Ovary (tissue), 9 donors: Measurements from ENCODE around the gene USP20. TPM values are rescaled to one million over a fixed set of nuclear protein-coding genes. Genes with fewer than 3 reads are reported as not detected.

Experiments used
- DNase-seq, 5 donors: peaks; one replicate each; pipeline ENCODE4 v3.0.0-alpha.2; 2019 to 2020
- H3K27ac ChIP-seq, 2 donors: fragments of 200-600 bp; one replicate each; pipeline versions ENCODE4 v1.5.1 to v1.8.0; 2019 to 2022
- H3K27me3 ChIP-seq: fragments of 200-600 bp; one replicate; pipeline ENCODE4 v1.8.0; 2022
- H3K36me3 ChIP-seq: fragments of 200-600 bp; sonication (generic); one replicate; pipeline ENCODE4 v1.5.1; 2019
- H3K4me1 ChIP-seq: one replicate; pipeline ENCODE4 v1.8.1; 2013; ENCODE audit warnings: mild to moderate bottlenecking, moderate library complexity; ENCODE audit not compliant: insufficient read depth
- H3K4me3 ChIP-seq: fragments of 200-600 bp; sonication (generic); one replicate; pipeline ENCODE4 v1.5.1; 2017
- H3K9me3 ChIP-seq, 2 donors: fragments of 200-600 bp in 1 of 2; sonication (generic) in 1 of 2; one replicate each; pipeline versions ENCODE4 v1.5.1 to v1.8.1; 2013 to 2019; ENCODE audit warnings: mild to moderate bottlenecking in 1 of 2, moderate library complexity in 1 of 2
- CTCF ChIP-seq, 3 donors: fragments of 450-650 bp in 2 of 3; fragments of 200-600 bp in 1 of 3; IDR thresholded peaks; one replicate each; pipeline versions ENCODE4 v1.5.1 to v1.8.0; 2016 to 2022; ENCODE audit warnings: antibody characterized with exemption in 3 of 3, mild to moderate bottlenecking in 1 of 3
- EP300 ChIP-seq: sonication (generic); formaldehyde crosslinking; IDR thresholded peaks from one replicate; pipeline ENCODE4 v1.6.1; 2017; ENCODE audit warnings: antibody characterized with exemption
- POLR2A ChIP-seq: fragments of 450-650 bp; IDR thresholded peaks from one replicate; pipeline ENCODE4 v1.6.1; 2017; ENCODE audit warnings: antibody characterized with exemption, mild to moderate bottlenecking, moderate library complexity
- WGBS, 3 donors: extraction: QIAGEN DNeasy Blood & Tissue Kit in 1 of 3; methylation state at CpG; one replicate each; pipeline versions ENCODE4 v1.1.5 to v1.1.7; 2013 to 2017; 5-methylcytosine and 5-hydroxymethylcytosine counted together
- intact Hi-C, 4 donors: fragments of 100-400 bp; cut with DNase I; formaldehyde crosslinking; loops; one replicate each; pipeline versions ENCODE4 v1.11.0 to v1.15.1; 2022 to 2023
- polyA plus RNA-seq, 2 donors: library from polyadenylated mRNA; stranded (reverse); fragments of 200-250 nt in 1 of 2; fragments of 350-450 nt in 1 of 2; fragmentation: Illumina TruSeq in 1 of 2; extraction: RNeasy Lipid Tissue Mini Kit (QIAGEN cat#74804) in 1 of 2; gene quantifications; one replicate each; pipeline ENCODE4 v1.2.3, GENCODE V29; 2013 to 2014
- total RNA-seq, 7 donors: library from RNA; depleted of rRNA in 2 of 7; stranded (reverse); fragments of >200 nt in 2 of 7; fragmentation: NEBNext Ultra II Directional in 3 of 7; extraction: Animal tissue kit (Norgen Biotek cat#: 25700) in 3 of 7; gene quantifications; one replicate each; pipeline versions ENCODE4 v1.1.0 to v1.2.4, GENCODE V29; 2016 to 2023
- donor health status: DM: no; HTN: no; CAD: no; lungs with moderate emphysema.
- donor health status: DM: no; HTN: no; CAD: no.
- donor health status: Bipolar disorder and iron deficiency.
- donor health status: DM: yes; HTN: yes; CAD: no.
- donor health status: DM: no; HTN: no; CAD: no.
- donor health status: DM: yes; HTN: yes; CAD: no.

Gene USP20
- total and polyA plus RNA-seq, 9 donors, result 6.8 to 39.8 (median 30.7) TPM

DNA sequence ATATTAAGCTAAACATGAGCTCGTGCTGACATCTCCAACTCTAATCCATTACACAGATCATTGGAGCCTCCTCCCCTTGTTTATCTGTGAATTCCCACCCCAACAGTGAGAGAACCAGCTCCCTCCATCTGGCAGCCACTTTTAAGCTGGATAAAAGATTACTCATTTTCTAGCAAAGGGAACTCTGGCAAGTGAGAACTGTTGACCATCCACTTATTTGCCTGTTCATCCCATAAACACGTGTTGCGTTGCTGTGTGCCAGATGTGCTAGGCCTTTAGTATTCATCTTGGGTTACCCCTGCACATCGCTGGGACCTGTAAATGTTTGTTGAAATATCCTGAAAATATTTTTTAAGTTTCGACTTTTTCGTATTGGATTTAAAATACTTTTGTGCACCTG, 8.9 kb upstream of the USP20 start:
- 60 to 72% (median 67%) methylated on average over 6 of the region's 6 CpGs for WGBS, 3 donors
- H3K4me3 ChIP-seq, result no peak overlapping the region
- no peak for TF ChIP-seq CTCF (IDR thresholded peaks at IDR 0.05)
- DNase-seq, result no peak
- H3K9me3 ChIP-seq, result no peaks in the 10 kb centered on the region
- H3K4me1 ChIP-seq, result peaks cover 4% of the 10 kb centered on the region
- intact Hi-C loops, result no loop called here
- H3K27ac ChIP-seq, result no peak overlapping the region
- H3K27me3 ChIP-seq, result no peaks in the 10 kb centered on the region
- H3K36me3 ChIP-seq, result no peaks in the 10 kb centered on the region

DNA sequence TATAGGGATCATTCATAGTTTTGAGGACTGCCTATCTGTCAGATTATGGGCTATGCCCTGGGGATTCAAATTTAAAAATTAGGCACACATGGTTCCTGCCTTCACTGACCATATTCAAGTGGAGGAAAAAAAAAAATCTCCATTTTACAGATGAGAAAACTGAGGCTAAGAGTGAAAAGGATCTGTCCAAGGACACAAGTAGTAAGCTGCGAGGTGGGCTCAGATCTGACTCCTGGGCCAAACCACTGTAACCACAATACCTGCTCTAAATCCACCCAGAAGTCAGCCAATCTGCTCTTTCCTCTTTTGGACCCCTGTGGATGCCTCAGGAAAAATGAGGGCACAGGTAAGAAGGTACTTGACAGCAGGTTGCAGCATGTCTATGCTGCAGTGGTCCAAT, 8.5 kb upstream of the USP20 start:
- Histone ChIP-seq H3K27me3 (no peaks in the 10 kb centered on the region), H3K36me3 (no peaks in the 10 kb centered on the region), H3K27ac (no peak overlapping the region), H3K4me1 (peaks cover 4% of the 10 kb centered on the region), H3K4me3 (no peak overlapping the region), H3K9me3 (no peaks in the 10 kb centered on the region)
- intact Hi-C loops, result no loop called here
- TF ChIP-seq CTCF (IDR thresholded peaks at IDR 0.05) (no peak), POLR2A (no peak), EP300 (no peak)
- WGBS, 3 donors, result 86 to 93% (median 91%) methylated on average over 1 of the region's 1 CpG
- no peak for DNase-seq

- Histone ChIP-seq H3K4me3 (no peak overlapping the region), H3K27me3 (no peaks in the 10 kb centered on the region), H3K4me1 (peaks cover 2% of the 10 kb centered on the region), H3K36me3 (no peaks in the 10 kb centered on the region), H3K27ac (no peak overlapping the region), H3K9me3 (no peaks in the 10 kb centered on the region)
- TF ChIP-seq EP300 (no peak), CTCF (IDR thresholded peaks at IDR 0.05) (no peak), POLR2A (no peak)
- no peak for DNase-seq
- WGBS, 3 donors, result 88 to 89% (median 88%) methylated on average over 9 of the region's 9 CpGs
- intact Hi-C loops, result no loop called here
Observed at GRCh38 chr9:129828051-129828450, 7.2 kb upstream of the USP20 start.

DNA sequence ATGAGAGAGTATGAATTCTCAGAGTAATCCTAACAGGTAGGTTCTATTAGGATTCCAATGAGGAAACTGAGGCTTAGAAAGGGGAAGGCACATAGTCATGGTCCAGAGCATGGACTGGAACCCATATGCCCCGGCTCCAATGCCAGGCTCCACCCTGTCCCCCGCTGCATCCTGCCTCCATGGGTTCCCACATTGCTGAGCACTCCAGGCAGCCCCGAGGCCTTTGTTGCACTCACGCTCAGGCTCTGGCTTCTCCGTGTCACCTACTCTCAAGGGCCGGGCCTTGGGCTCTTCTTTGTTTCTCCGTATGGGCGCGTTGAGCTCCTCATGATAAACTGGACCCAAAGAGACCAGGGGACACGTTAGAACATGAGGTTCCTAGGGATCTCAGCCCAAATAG, 6.3 kb upstream of the USP20 start:
- Histone ChIP-seq H3K27me3 (no peaks in the 10 kb centered on the region), H3K36me3 (no peaks in the 10 kb centered on the region), H3K4me3 (no peak overlapping the region), H3K9me3 (no peaks in the 10 kb centered on the region), H3K4me1 (no peaks in the 10 kb centered on the region), H3K27ac (no peak overlapping the region)
- WGBS, 3 donors, result 89 to 92% (median 90%) methylated on average over 10 of the region's 10 CpGs
- intact Hi-C loops, result no loop called here
- TF ChIP-seq CTCF (IDR thresholded peaks at IDR 0.05) (no peak), POLR2A (no peak), EP300 (no peak)
- no peak for DNase-seq

- no peak overlapping the region for H3K4me3 ChIP-seq
- no peak overlapping the region for H3K27ac ChIP-seq
- H3K36me3 ChIP-seq, result no peaks in the 10 kb centered on the region
- intact Hi-C loops, result no loop called here
- TF ChIP-seq POLR2A, result no peak
- no peak for TF ChIP-seq CTCF (IDR thresholded peaks at IDR 0.05)
- TF ChIP-seq EP300, result no peak
- H3K9me3 ChIP-seq, result no peaks in the 10 kb centered on the region
- no peak for DNase-seq
- no peaks in the 10 kb centered on the region for H3K27me3 ChIP-seq
- 85 to 100% (median 94%) methylated on average over 1 of the region's 1 CpG for WGBS, 3 donors
- H3K4me1 ChIP-seq, result peaks cover 9% of the 10 kb centered on the region
Observed at GRCh38 chr9:129832982-129833381, 2.3 kb upstream of the USP20 start.
